Common myeloid progenitor, CD34-positive (primary cell): ENCODE measurements around the gene TMEM106C. TPM values are rescaled to one million over a fixed set of nuclear protein-coding genes. Genes with fewer than 3 reads are reported as not detected.

Source experiments
- CTCF ChIA-PET: fragments of 350-600 bp; sonication (Branson Sonifier 250); formaldehyde crosslinking; loops from one replicate; lab custom pipeline; 2021; ENCODE audit warnings: antibody characterized with exemption; lab: Charles Lee
- POLR2A ChIA-PET: fragments of 350-600 bp; sonication (Branson Sonifier 250); formaldehyde crosslinking; loops from one replicate; lab custom pipeline; 2021; ENCODE audit warnings: antibody characterized with exemption; lab: Charles Lee
- DNase-seq, 3 donors: peaks; one replicate each; pipeline versions ENCODE4 v3.0.0 to v3.0.0-alpha.2; 2013
- H3K27ac ChIP-seq, 2 experiments: 1 replicate in 1 of 2; 2 replicates in 1 of 2; pipeline ENCODE4 v1.7.0; 2013; ENCODE audit warnings: inconsistent platforms in 2 of 2, low read length in 2 of 2, mild to moderate bottlenecking in 2 of 2, low read depth in 1 of 2, moderate library complexity in 1 of 2; ENCODE audit not compliant: severe bottlenecking in 2 of 2, insufficient read depth in 1 of 2, poor library complexity in 1 of 2
- H3K27me3 ChIP-seq, 5 experiments: replicated peaks in 2 of 5; 1 replicate in 3 of 5; 2 replicates in 2 of 5; pipeline versions ENCODE4 v1.6.1 to v1.7.0; 2013; ENCODE audit warnings: low read length in 4 of 5, mild to moderate bottlenecking in 2 of 5, moderate library complexity in 2 of 5, inconsistent platforms in 1 of 5; ENCODE audit not compliant: insufficient read depth in 5 of 5, control insufficient read depth in 4 of 5
- H3K36me3 ChIP-seq, 4 experiments: 1 replicate in 2 of 4; 2 replicates in 2 of 4; pipeline versions ENCODE4 v1.6.1 to v1.7.0; 2013; ENCODE audit warnings: low read length in 3 of 4, control low read depth in 1 of 4, mild to moderate bottlenecking in 1 of 4; ENCODE audit not compliant: control insufficient read depth in 4 of 4, insufficient read depth in 4 of 4
- H3K4me1 ChIP-seq, 4 experiments: 1 replicate in 3 of 4; 2 replicates in 1 of 4; pipeline versions ENCODE4 v1.6.1 to v1.7.1; 2013; ENCODE audit warnings: low read length in 3 of 4, mild to moderate bottlenecking in 3 of 4, control low read depth in 1 of 4, inconsistent platforms in 1 of 4, moderate library complexity in 1 of 4; ENCODE audit not compliant: control insufficient read depth in 4 of 4, insufficient read depth in 4 of 4; ENCODE audit errors: control extremely low read depth in 1 of 4
- H3K4me3 ChIP-seq, 7 experiments: 1 replicate in 4 of 7; 2 replicates in 3 of 7; pipeline versions ENCODE4 v1.5.1 to v1.7.0; 2013; ENCODE audit warnings: mild to moderate bottlenecking in 7 of 7, low read length in 6 of 7, moderate library complexity in 6 of 7, inconsistent platforms in 2 of 7, low read depth in 2 of 7, control low read depth in 1 of 7; ENCODE audit not compliant: insufficient read depth in 4 of 7, control insufficient read depth in 1 of 7; ENCODE audit errors: extremely low read depth in 1 of 7
- H3K9me3 ChIP-seq, 5 experiments: 1 replicate in 4 of 5; 2 replicates in 1 of 5; pipeline versions ENCODE4 v1.6.1 to v1.7.1; 2013; ENCODE audit warnings: low read length in 4 of 5, mild to moderate bottlenecking in 2 of 5, inconsistent platforms in 1 of 5, low read depth in 1 of 5, moderate library complexity in 1 of 5; ENCODE audit not compliant: control insufficient read depth in 4 of 5, insufficient read depth in 2 of 5; ENCODE audit errors: control extremely low read depth in 1 of 5
- WGBS: methylation state at CpG from one replicate; pipeline ENCODE4 v1.1.5; 2013; ENCODE audit not compliant: insufficient coverage; 5-methylcytosine and 5-hydroxymethylcytosine counted together
- polyA plus RNA-seq: library from polyadenylated mRNA; unstranded; fragments of 120-200 nt; gene quantifications from one replicate; pipeline ENCODE4 v1.2.1, GENCODE V29; 2013

The TMEM106C gene, protein sequence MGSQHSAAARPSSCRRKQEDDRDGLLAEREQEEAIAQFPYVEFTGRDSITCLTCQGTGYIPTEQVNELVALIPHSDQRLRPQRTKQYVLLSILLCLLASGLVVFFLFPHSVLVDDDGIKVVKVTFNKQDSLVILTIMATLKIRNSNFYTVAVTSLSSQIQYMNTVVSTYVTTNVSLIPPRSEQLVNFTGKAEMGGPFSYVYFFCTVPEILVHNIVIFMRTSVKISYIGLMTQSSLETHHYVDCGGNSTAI
- 38.4 TPM for polyA plus RNA-seq

DNA sequence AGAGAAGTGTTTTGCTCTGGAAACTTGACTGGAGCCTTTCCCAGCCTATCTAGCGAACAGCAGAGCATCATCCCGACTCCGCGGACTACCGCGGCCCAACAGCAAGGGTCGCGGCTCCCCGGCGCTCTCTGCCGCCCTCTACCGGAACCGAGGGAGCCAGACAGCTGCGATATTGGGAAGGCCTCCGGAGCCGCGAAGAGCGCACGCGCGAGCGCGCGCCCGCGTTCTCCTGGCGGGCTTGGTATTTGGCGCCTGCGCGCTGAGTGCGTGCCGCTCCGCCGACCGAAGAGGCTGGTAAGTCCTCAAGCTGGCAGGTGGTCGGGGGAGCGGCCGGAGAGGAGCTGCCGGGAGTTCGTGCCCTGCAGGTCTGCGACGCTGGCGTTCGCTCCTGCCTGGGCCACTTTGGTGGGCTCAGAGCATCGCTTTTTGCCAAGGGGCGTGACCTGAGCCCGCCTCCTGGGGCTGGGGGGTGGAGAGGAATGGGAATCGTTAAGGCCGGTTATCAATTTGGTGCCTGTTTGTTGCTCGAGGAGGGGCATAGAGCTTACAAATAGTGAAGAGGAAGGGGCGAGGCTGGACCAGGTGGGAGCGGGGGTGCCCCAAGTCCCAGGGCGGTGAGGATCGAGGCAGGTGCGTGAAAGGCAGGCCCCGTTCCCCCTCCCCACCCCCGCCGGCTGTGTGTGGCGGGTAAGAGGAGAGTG is at the start of gene TMEM106C:
Gene TMEM106C, plus strand, starts transcription at position 257 of the 701 bp plus-strand sequence. CDS start 641 bp downstream, outside the sequence.
- H3K4me3 ChIP-seq: peak within 1 kb of the TSS; percentile 55 to 96 (median 86)
- POLR2A ChIA-PET: interaction anchor here (1.9 kb wide), 1 partner anchor 27 kb away, joined by 5 read pairs; no protein-coding TSS in a partner anchor
- peaks cover 0 to 15% (median 9%) of the 10 kb centered on the region in 4 experiments for H3K4me1 ChIP-seq
- DNase-seq: peak; percentile 89 to 95 (median 91)
- peaks cover 0 to 2% (median 0%) of the 10 kb centered on the region in 5 experiments for H3K9me3 ChIP-seq
- CTCF ChIA-PET: interaction anchor here (0.8 to 4.3 kb wide), 10 partner anchors 9 to 83 kb away, joined by 3 to 45 read pairs (median 4); partner anchors contain the start of gene VDR
- 0% methylated on average over 46 of the region's 59 CpGs for WGBS
- peaks cover 0 to 9% (median 3%) of the 10 kb centered on the region in 5 experiments for H3K27me3 ChIP-seq
- H3K36me3 ChIP-seq: peaks cover 2 to 28% (median 17%) of the 10 kb centered on the region in 4 experiments
- H3K27ac ChIP-seq: peak within 1 kb of the TSS in 1 of 2 experiments; percentile 51

DNA sequence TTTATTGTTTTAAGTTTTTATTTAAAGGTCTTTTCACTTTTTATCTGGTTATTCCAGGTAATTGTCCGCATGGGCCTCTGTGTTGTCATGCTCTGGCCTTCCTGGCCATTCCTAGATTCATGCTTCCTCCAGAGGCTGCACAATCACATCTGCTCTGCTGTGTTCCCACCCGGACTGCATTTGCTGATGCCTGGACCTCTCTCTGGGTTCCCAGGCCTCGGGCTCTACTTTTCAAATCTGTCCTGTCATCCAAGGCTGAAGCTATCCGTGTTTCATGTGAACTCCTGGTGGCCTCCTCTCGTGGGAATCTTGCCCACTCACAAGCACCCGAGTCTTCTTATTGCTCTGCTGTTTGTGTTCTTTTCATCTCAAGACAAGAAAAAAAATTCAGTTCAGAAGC is 42.5 kb upstream of the TMEM106C start:
- no peak for DNase-seq
- 87% methylated on average over 6 of the region's 6 CpGs for WGBS
- no peak overlapping the region for H3K4me3 ChIP-seq
- no peaks in the 10 kb centered on the region for H3K4me1 ChIP-seq
- POLR2A ChIA-PET: no interaction called here
- no peak overlapping the region for H3K27ac ChIP-seq
- peaks cover 0 to 2% (median 0%) of the 10 kb centered on the region in 5 experiments for H3K27me3 ChIP-seq
- H3K36me3 ChIP-seq: no peaks in the 10 kb centered on the region
- CTCF ChIA-PET: interaction anchor here (1.4 kb wide), 1 partner anchor 15 kb away, joined by 3 read pairs; no protein-coding TSS in a partner anchor
- H3K9me3 ChIP-seq: peaks cover 0 to 2% (median 0%) of the 10 kb centered on the region in 5 experiments

DNA sequence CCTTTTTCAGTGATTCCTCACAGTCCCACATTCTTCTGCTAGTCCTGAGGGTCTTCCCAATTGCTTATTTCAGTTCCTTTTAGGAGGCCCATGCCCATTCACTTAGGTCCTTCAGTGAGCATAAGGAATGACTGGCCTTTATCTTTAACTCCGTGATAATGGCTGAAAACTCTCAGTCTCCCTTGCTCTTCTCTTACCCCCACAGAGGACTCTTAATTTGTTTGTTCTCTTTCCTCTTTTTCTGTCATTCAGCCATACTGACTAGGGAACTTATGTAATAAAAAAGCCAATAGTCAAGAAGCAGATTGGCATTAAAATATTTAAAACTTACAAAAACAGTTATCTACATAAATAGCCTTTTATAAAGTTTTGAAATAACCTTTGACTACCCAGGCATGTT is 41.5 kb upstream of the TMEM106C start:
- CTCF ChIA-PET: interaction anchor here (0.9 to 1.4 kb wide), 2 partner anchors 10 to 16 kb away, joined by 3 read pairs; no protein-coding TSS in a partner anchor
- no peak for DNase-seq
- Histone ChIP-seq H3K27ac (no peak overlapping the region), H3K9me3 (peaks cover 0 to 3% (median 0%) of the 10 kb centered on the region in 5 experiments), H3K4me3 (no peak overlapping the region), H3K36me3 (no peaks in the 10 kb centered on the region), H3K4me1 (no peaks in the 10 kb centered on the region), H3K27me3 (peaks cover 0 to 4% (median 0%) of the 10 kb centered on the region in 5 experiments)
- WGBS: 83% methylated on average over 1 of the region's 1 CpG
- POLR2A ChIA-PET: no interaction called here

DNA sequence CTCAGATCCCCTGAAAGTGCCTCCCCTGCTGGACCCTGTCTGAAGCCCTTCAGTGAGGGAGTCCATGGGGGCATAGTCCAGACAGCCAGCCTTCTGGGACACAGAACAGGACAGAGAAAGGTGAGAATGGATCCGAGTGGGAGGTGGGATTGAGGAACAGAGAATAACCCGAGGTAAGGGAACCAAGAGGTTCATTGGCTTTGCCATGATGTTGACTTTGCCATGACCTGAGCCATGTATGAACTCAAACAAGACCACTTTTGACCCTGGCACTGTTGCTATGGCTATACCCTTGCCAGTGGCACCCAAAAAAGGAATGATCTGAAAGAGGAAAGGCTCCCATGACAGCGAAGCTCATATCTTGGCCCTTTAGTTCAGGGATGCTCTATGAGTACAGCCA is 36.0 kb upstream of the TMEM106C start:
- no peak overlapping the region for H3K27ac ChIP-seq
- ChIA-PET CTCF (no interaction called here), POLR2A (no interaction called here)
- WGBS: 83% methylated on average over 2 of the region's 3 CpGs
- no peaks in the 10 kb centered on the region for H3K36me3 ChIP-seq
- DNase-seq: no peak
- H3K9me3 ChIP-seq: peaks cover 0 to 3% (median 0%) of the 10 kb centered on the region in 5 experiments
- H3K27me3 ChIP-seq: peaks cover 0 to 4% (median 1%) of the 10 kb centered on the region in 5 experiments
- no peaks in the 10 kb centered on the region for H3K4me1 ChIP-seq
- H3K4me3 ChIP-seq: no peak overlapping the region

DNA sequence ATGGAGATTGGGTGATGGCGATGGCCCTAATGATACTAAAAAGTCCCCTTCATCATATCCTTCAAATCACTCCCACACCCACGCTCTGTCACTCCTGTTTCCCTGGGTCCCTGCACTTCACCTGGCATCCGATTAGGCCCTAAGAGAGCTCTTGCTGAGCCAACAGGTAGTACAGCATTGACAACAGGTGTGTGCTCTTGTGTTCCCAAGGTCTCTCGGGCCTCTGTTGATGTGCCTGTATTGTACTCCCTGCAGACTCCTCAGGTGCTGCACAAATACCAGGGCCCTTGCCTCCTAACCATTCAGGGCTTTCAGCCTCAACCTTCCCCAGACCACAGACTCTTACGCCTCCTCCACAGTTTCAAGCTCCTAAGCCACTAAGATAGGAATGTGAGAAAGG is 32.8 kb upstream of the TMEM106C start:
- WGBS: 97% methylated on average over 4 of the region's 5 CpGs
- no peak overlapping the region for H3K27ac ChIP-seq
- DNase-seq: no peak
- ChIA-PET POLR2A (no interaction called here), CTCF (interaction anchor here (0.7 to 1.2 kb wide), 3 partner anchors 17 to 33 kb away, joined by 3 to 4 read pairs (median 3); partner anchors contain the start of gene TMEM106C)
- peaks cover 0 to 3% (median 0%) of the 10 kb centered on the region in 5 experiments for H3K9me3 ChIP-seq
- peaks cover 0 to 4% (median 1%) of the 10 kb centered on the region in 5 experiments for H3K27me3 ChIP-seq
- H3K4me1 ChIP-seq: no peaks in the 10 kb centered on the region
- no peaks in the 10 kb centered on the region for H3K36me3 ChIP-seq
- H3K4me3 ChIP-seq: no peak overlapping the region

DNA sequence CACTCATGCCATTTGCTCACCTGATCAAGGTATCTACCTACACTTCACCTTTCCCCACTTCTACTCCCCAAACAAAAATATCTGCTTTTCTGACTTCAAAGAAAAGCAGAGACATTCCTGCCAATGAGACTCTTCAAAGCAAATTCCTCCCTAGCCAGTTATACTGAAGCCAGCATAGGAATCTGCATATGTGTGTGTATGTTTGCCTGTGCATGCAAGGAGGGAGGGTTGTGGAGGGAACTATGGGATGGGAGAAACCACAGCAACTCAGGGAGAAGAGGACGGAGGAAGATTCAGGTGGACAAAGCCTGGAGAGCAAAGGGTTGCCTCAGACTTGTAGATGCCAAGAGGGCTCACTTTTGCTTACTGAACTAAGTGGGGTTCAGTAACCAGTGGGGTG is 32.2 kb upstream of the TMEM106C start:
- Histone ChIP-seq H3K4me3 (no peak overlapping the region), H3K9me3 (no peaks in the 10 kb centered on the region), H3K27ac (no peak overlapping the region), H3K4me1 (no peaks in the 10 kb centered on the region), H3K36me3 (no peaks in the 10 kb centered on the region), H3K27me3 (peaks cover 0 to 4% (median 0%) of the 10 kb centered on the region in 5 experiments)
- WGBS: 86% methylated on average over 1 of the region's 1 CpG
- no peak for DNase-seq
- ChIA-PET POLR2A (no interaction called here), CTCF (interaction anchor here (0.7 to 1.2 kb wide), 2 partner anchors 18 to 32 kb away, joined by 3 to 4 read pairs; partner anchors contain the start of gene TMEM106C)
